ENCODE measurements around the gene CERCAM.

Gene CERCAM

DNA sequence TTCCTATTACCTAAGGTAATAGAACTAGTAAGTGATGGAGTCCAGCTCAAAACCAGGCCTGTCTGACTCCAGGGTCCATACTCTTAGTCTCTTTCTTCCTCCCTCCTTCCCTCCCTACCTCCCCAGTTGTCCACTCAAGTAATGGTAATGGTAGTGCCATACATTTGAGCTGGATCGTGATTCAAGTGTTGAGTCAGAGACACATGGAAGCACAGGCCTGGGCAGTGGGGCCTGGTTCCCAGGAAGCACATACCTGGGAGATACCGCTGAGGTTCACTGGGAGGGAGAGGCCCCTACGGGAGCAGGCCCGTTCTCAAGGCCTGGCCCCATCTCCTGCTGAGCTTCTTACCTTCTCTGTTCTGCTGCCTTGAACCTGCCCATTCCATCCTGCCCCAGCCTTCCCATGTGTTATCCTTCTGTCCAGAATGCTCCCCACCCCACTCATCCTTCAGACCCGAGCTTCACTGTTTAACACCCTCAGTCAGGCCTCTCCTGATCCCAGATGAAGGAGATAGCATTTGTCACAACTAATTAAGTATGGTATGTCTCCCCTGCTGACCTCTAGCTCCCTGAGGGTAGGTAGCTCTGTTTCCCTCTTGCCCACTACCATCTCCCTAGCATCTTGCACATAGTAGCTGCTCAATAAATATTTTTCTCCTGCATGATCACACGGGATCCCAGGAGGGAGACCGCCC, 35.7 kb upstream of the CERCAM start:
- no peak overlapping the region for H3K4me3 ChIP-seq
- peaks cover 100% of the 10 kb centered on the region for H3K36me3 ChIP-seq
- H3K9ac ChIP-seq = no peak overlapping the region
- no peaks in the 10 kb centered on the region for H3K4me1 ChIP-seq
- TF ChIP-seq Cebpa-rat (IDR thresholded peaks at IDR 0.05) = no peak
- no peak overlapping the region for H3K4me2 ChIP-seq
- H3K9me3 ChIP-seq = no peaks in the 10 kb centered on the region
- H3K27me3 ChIP-seq = no peaks in the 10 kb centered on the region
- no peak overlapping the region for H3K27ac ChIP-seq
- peaks cover 81% of the 10 kb centered on the region for H4K20me1 ChIP-seq

DNA sequence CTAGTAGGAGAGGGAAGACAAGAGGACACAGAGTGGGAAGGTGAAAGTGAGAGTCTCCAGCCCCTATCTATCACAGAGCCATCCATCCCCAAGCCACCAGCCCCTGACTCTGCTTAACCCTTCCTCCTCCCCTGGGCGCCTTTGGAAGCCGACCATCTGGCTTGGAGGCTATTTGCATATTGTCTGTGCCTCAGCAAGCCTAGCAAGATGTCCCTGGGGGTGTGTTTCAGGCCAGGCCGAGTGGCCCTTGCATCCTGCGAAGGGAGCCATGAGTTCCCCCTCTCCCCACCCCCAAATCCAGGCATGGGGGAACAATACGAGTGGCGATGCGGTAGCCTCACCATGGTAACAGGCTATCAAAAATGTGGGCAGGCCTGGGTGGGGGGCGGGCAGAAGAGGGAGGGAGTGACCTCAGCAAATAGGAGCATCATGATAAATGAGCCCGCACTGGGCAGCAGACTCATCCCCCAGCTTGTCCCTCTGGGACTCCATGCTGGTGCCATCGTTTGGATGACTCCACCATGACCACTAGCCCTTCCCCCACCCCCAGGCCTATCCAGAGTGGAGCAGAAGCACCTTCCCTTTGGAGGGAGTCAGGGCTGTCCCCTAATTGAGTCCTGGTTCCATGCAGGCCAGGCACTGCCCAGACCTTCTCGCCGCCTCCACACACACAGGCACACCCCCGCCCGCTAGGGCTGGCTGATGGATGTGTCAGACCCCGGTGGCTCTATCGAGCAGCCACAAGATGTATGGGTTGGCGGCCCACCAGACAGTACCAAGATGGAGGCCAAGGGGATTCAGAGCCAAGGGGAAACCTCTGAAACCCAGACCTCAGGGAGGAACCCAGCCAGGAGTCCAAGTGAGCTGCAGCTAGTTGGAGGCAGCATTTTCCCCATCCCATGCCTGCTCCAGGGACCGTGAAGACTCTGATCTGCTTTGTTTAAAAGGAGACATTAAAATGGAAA, 34.9 kb upstream of the CERCAM start:
- H3K4me2 ChIP-seq = no peak overlapping the region
- TF ChIP-seq Cebpa-rat (IDR thresholded peaks at IDR 0.05) = no peak
- no peaks in the 10 kb centered on the region for H3K9me3 ChIP-seq
- no peak overlapping the region for H3K9ac ChIP-seq
- no peaks in the 10 kb centered on the region for H3K27me3 ChIP-seq
- peaks cover 100% of the 10 kb centered on the region for H3K36me3 ChIP-seq
- no peaks in the 10 kb centered on the region for H3K4me1 ChIP-seq
- H3K4me3 ChIP-seq = no peak overlapping the region
- no peak overlapping the region for H3K27ac ChIP-seq
- H4K20me1 ChIP-seq = peaks cover 74% of the 10 kb centered on the region

DNA sequence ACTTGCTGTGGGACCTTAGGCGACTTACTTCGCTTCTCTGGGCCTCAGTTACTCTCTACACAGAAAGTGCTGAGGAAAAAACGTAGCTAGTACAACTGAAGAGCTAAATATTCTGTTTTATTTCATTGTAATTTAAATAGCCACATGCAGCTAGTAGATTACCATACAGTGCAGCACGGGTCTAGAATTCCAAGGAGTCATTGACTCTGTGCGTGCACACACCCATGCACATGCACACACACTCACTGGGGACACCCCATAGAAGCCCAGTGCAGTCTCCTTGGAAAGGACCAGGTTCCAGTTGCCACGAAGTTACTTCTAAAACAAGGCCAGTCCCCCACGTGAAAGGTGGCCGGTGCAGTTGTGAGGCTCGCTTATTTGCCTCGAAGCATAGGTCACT, 32.5 kb upstream of the CERCAM start:
- H3K4me2 ChIP-seq = no peak overlapping the region
- peaks cover 61% of the 10 kb centered on the region for H4K20me1 ChIP-seq
- no peak overlapping the region for H3K9ac ChIP-seq
- TF ChIP-seq Cebpa-rat (IDR thresholded peaks at IDR 0.05) = no peak
- no peaks in the 10 kb centered on the region for H3K9me3 ChIP-seq
- peaks cover 100% of the 10 kb centered on the region for H3K36me3 ChIP-seq
- H3K27ac ChIP-seq = no peak overlapping the region
- no peak overlapping the region for H3K4me3 ChIP-seq
- H3K4me1 ChIP-seq = no peaks in the 10 kb centered on the region
- H3K27me3 ChIP-seq = no peaks in the 10 kb centered on the region

DNA sequence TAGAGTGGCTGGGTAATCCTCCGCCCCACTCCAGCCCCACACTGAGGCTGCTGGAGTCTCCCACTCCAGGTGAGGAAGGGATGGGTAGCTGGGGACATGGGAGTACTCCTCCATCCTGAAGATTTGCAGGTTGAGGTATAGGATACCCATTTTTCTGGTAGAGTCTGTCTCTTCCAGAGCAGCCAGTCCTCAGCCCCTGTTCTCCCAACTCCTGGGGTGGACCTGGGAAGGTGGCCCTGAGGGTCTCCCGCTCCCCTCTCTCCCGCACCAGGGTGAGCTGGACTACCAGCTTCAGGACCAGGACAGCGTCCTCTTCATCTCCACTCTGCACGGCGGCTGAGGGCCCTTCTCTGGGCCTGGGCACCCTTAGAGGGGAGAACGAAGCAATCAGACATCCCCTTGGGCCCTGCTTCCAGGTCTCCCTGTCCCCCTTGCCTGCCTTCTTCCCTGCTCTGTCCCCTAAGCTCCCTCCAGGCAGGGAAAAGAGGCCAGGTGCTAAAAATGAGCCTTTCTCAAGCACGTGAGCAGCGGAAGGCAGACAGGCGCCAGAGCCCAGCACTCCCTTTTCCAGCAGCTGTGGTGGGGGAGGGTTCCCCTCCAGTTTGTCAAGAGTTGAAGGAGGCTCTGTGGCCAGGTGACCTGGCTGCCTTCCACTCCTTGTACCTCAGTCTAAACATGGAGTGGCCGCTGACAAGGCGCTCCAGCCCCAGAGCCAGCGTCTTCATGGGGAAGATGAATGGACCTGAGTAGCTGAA, 31.1 kb upstream of the CERCAM start:
- no peak overlapping the region for H3K4me2 ChIP-seq
- H3K9ac ChIP-seq = no peak overlapping the region
- H3K4me1 ChIP-seq = no peaks in the 10 kb centered on the region
- no peaks in the 10 kb centered on the region for H3K9me3 ChIP-seq
- H3K4me3 ChIP-seq = no peak overlapping the region
- no peaks in the 10 kb centered on the region for H3K27me3 ChIP-seq
- H3K36me3 ChIP-seq = peaks cover 95% of the 10 kb centered on the region
- H3K27ac ChIP-seq = no peak overlapping the region
- peaks cover 47% of the 10 kb centered on the region for H4K20me1 ChIP-seq
- TF ChIP-seq Cebpa-rat (IDR thresholded peaks at IDR 0.05) = no peak

DNA sequence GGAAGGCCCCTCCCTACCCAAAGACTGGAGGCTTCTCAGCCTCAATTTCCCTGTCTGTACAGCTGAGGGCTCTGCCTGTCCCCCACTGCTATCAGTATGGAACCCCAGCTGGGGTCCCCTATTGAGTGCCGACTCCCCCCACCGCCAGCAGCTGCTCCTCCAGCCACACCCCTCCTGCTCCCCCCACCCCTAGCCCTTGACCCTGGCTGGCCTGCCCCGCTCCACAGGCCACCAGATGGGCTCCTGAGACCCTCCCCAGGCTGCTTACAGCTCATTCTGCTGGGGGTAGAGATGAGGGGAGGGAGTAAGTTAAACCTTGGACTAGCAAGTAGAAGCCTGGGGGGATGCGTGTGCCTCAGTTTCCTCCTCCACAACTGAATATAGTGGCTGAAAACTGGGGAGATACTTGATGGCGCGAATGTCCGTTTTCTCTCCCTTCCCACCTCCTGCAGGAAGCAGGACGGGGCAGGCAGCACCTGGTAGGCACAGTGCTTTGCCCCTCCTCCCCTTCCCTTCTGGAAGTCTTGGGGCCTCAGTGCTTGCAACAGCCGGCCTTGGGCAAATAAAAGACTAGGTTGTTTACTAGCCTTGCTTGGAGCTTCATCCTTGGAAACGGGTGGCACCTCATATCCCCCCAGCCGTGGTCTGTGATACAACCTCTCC, 30.4 kb upstream of the CERCAM start:
- Histone ChIP-seq H3K4me3 (no peak overlapping the region), H3K4me2 (no peak overlapping the region), H3K9me3 (no peaks in the 10 kb centered on the region), H3K36me3 (peaks cover 88% of the 10 kb centered on the region), H3K27ac (no peak overlapping the region), H3K4me1 (no peaks in the 10 kb centered on the region), H3K9ac (no peak overlapping the region), H4K20me1 (peaks cover 40% of the 10 kb centered on the region), H3K27me3 (no peaks in the 10 kb centered on the region)
- TF ChIP-seq Cebpa-rat (IDR thresholded peaks at IDR 0.05) = no peak

DNA sequence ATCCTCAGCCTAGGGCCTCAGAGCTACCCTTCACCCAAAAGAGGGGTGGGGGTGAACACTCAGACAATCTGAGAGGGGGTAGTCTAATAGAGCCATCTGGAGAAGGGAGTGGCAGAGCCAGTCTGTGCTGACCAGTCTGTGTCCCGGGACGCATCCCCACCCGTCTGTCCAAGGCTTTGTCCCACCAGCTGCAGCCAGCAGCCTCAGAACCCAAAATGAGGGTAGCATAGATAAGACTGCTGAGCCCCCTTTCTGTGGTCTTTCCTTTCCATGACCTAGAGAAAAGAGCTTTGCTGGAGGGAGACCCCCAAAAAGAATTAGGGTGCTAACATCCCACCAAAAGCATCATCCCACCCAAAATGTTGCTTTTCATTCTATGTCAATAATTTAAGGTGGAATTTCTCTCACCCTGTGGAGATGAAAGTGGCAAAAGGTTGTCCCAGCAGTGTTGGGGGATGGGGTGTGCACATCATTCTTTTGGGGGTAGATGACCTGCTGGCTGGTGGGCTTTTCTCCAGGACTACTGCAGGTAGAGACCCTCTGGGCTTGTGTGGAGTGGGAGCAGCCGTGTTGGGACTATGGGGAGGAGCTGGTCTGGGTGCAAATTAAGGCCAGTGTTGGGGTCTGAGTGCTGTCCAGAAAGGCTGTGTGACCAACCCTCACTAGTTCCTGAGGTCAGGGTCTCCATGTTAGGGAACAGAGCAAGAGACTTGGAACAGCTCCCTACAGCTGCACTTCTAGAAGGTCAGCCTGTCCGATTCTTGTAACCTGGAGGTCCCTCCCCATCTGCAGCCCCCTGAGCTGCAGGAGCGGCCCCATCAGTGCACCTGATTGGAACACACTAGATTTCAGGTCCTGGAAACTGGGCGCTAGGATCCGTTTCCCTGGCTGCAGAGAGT, 29.6 kb upstream of the CERCAM start:
- Histone ChIP-seq H3K36me3 (peaks cover 80% of the 10 kb centered on the region), H3K9ac (no peak overlapping the region), H3K4me1 (no peaks in the 10 kb centered on the region), H3K27me3 (no peaks in the 10 kb centered on the region; the same call in 1 of the 2 replicates), H3K9me3 (no peaks in the 10 kb centered on the region), H4K20me1 (peaks cover 32% of the 10 kb centered on the region), H3K4me3 (no peak overlapping the region), H3K4me2 (no peak overlapping the region), H3K27ac (no peak overlapping the region)
- TF ChIP-seq Cebpa-rat (IDR thresholded peaks at IDR 0.05) = no peak

DNA sequence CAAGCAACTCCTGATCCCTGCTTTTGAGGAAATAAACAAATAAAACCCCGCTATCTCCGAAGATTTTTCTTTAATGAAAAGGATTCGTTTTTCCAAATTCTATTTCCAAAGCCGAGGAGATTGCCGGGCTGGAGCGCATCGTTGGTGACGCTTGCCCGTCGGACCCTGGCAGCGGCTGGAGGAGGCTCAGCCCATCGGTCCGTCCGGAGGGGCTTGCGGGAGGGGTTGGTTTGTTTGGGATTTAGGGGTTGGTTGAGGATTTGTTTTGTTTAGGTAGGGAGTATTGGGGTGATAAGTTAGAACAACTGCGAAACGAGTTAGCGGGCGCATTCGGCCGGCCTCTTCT, 28.7 kb upstream of the CERCAM start:
- H3K4me1 ChIP-seq = peaks cover 4% of the 10 kb centered on the region
- H4K20me1 ChIP-seq = peaks cover 23% of the 10 kb centered on the region; the same call in 1 of the 2 replicates
- H3K27ac ChIP-seq = no peak overlapping the region
- H3K27me3 ChIP-seq = peaks cover 7% of the 10 kb centered on the region; the same call in 1 of the 2 replicates
- no peak overlapping the region for H3K4me3 ChIP-seq
- H3K4me2 ChIP-seq = no peak overlapping the region
- peaks cover 72% of the 10 kb centered on the region for H3K36me3 ChIP-seq
- no peak for TF ChIP-seq Cebpa-rat (IDR thresholded peaks at IDR 0.05)
- H3K9ac ChIP-seq = no peak overlapping the region
- H3K9me3 ChIP-seq = no peaks in the 10 kb centered on the region

DNA sequence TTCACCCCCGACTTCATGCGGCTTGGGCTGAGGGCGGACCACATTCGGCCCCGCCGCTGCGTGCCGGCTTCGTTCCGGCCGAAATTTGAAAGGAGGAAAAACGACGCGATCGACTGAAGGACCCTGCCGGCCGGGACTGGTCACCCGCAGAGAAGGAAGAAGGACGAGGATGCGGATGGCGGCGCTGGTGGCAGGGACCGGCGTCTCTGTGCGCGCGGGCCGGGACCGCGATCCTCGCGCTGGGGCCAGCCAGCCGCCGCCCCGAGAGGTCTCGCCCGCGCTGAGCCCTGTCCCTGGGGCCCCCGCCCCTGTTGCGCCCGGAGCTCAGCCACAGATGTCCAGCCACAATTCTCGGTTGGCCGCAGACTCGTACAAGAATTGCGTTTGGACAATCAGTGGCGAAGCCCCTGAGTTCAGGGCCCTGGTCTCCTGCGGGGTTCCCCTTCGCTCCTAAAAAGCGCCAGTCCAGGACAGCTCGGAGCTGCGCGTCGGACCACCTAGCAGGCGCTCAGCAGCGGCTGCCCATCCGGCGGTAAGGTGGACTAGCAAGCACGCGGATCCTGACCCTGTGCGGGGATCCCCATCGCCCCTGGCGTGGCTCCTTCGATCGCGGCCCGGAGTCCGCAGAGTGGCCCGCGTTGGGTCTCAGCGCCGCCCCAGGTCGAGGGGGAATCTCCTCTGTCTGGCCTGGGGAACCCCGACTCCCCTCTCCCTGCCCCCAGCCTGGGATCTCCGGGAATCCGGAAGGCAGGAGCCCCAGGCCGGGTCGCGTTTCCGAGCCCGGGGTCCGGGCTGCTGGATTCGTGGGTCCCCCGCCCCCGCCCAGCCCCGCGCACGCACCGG, 28.1 kb upstream of the CERCAM start:
- Histone ChIP-seq H3K4me2 (no peak overlapping the region), H3K4me1 (peaks cover 9% of the 10 kb centered on the region), H3K27ac (no peak overlapping the region), H3K27me3 (peaks cover 13% of the 10 kb centered on the region; the same call in 1 of the 2 replicates), H3K9me3 (no peaks in the 10 kb centered on the region), H3K36me3 (peaks cover 66% of the 10 kb centered on the region), H3K9ac (no peak overlapping the region), H4K20me1 (peaks cover 17% of the 10 kb centered on the region; the same call in 1 of the 2 replicates), H3K4me3 (no peak overlapping the region)
- TF ChIP-seq Cebpa-rat (IDR thresholded peaks at IDR 0.05) = no peak

Measured in BLaER1 (cell line).